Left renal pelvis (tissue), 4 donors: ENCODE measurements around the gene HTR3B. TPM values are rescaled to one million over a fixed set of nuclear protein-coding genes. Genes with fewer than 3 reads are reported as not detected.
A peak's percentile ranks its signal among the peaks of the same experiment; 100 is the strongest.

Experiments
- DNase-seq, 4 donors: peaks; one replicate each; pipeline ENCODE4 v3.0.0-alpha.2; 2013; ENCODE audit warnings: low read depth in 4 of 4, low spot score in 3 of 4
- polyA plus RNA-seq, 4 donors: library from polyadenylated mRNA; unstranded; fragments of 120-200 nt; gene quantifications; one replicate each; pipeline ENCODE4 v1.2.1, GENCODE V29; 2013; ENCODE audit not compliant: insufficient read length in 4 of 4

The HTR3B gene
- polyA plus RNA-seq, 4 donors: 0.11 to 0.32 (median 0.19) TPM; not detected in 1

- DNase-seq: no peak
Observed at GRCh38 chr11:113985906-113986305, 81.3 kb downstream of the HTR3B start.

DNA sequence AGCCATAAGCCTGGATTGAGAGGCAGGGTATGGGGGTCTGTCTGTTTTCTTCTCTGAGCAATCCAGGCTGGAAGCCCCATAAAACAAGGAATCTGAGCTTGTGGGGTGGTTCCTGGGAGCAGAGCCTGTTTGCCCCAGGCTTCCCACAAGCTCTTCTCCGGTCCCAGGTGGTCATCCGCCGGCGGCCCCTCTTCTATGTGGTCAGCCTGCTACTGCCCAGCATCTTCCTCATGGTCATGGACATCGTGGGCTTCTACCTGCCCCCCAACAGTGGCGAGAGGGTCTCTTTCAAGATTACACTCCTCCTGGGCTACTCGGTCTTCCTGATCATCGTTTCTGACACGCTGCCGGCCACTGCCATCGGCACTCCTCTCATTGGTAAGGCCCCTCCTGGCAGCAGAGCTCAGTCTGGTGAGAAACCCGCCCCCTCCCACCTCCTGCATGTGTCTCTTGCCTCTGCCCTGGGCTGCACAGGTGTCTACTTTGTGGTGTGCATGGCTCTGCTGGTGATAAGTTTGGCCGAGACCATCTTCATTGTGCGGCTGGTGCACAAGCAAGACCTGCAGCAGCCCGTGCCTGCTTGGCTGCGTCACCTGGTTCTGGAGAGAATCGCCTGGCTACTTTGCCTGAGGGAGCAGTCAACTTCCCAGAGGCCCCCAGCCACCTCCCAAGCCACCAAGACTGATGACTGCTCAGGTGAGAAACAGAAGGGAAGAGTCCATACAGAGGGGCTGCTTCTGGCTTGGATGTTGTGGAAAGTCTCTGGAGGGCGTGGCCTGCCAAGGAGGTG, 82.0 kb downstream of the HTR3B start:
- DNase-seq: no peak

DNA sequence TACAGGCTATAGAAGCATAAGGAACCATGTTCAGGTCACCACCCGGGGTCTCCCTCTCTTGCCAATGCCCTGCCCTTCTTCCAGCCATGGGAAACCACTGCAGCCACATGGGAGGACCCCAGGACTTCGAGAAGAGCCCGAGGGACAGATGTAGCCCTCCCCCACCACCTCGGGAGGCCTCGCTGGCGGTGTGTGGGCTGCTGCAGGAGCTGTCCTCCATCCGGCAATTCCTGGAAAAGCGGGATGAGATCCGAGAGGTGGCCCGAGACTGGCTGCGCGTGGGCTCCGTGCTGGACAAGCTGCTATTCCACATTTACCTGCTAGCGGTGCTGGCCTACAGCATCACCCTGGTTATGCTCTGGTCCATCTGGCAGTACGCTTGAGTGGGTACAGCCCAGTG, 84.8 kb downstream of the HTR3B start:
- no peak for DNase-seq

DNA sequence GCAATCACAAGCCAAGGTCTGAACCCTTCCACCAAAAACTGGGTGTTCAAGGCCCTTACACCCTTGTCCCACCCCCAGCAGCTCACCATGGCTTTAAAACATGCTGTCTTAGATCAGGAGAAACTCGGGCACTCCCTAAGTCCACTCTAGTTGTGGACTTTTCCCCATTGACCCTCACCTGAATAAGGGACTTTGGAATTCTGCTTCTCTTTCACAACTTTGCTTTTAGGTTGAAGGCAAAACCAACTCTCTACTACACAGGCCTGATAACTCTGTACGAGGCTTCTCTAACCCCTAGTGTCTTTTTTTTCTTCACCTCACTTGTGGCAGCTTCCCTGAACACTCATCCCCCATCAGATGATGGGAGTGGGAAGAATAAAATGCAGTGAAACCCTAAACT, 85.3 kb downstream of the HTR3B start:
- no peak for DNase-seq

GRCh38 chr11:113991170-113991569, 86.6 kb downstream of the HTR3B start:
- peak in 3 of 4 donors; percentile 40 to 59 (median 44) for DNase-seq

DNA sequence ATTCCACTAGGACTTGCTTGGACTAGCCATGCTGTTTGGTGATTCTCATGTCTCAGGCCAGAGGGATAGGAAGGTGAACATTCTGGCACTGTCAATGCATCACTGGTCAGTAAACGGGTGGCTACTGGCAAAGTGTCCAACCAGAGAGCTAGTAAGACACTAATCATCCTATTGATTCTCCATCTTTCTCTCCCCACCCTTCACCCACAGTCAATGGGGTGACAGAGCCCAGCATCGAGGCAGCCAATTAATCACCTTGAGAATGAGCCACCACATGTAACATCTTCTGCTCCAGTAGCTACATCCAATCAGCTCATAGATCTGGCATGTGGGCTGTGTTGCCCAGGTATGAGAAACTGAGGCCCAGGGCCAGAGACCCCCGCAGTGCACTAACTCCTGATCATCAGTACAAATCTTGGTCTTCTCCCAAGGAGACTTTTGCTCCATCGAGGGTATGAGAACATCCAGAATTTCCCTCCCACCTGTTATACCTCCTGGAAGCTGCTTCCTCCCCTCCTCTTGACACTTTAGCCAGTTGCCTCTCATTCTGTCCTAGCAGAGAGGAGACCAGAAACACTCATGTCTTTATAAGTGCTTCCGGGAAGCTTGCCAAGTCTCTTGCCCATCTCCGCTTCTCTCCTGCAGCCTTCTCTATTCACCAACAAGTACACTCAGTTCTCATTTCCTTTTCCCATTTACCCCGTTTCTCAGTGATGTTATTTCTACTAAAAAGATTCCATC, 87.3 kb downstream of the HTR3B start:
- DNase-seq: no peak

DNA sequence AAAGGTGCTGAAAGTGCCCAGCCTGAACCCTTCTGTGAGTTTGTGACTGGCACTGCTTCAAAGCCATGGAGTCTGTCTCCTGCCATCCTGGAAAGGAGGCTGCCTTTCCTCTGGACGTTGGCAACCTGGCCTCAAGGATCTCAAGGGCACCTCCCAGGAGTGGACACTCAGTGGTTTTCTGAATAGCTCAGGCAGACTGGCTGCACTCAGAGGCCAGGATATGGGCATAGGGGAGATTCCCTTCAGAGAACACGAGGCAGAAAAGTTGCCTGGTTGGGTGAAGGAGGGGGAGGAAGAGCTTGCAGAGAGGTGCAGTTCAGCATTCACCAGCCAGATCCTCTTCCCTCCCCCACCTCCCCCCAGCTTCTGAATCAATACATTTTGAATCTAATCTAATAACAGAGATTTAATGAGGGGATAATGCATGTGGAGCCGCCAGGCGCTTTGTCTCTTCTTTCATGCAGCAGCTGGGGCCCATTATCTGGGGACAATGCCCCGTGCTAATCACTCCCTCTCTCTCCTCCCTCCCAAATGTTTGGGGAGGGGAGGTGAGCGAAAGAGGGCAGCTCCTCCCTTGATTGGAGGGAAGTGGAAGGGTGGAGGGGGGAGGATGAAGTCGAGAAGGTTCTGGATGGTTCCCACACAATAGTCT, 88.0 kb downstream of the HTR3B start:
- DNase-seq: no peak

- no peak for DNase-seq
Observed at GRCh38 chr11:113994077-113994954, 89.7 kb downstream of the HTR3B start.

Other genes with a start within 250 kb of the HTR3B start
- gene TMPRSS5, start 198.5 kb upstream of the HTR3B start, polyA plus RNA-seq: 1 to 10 TPM in 3 of 4 donors, under 1 TPM in 1; 0.60 to 1.8 (median 1.2) TPM
- gene ZW10, start 131.1 kb upstream of the HTR3B start, polyA plus RNA-seq: 10 to 100 TPM; 18.9 to 26.2 (median 24.2) TPM
- not detected for gene CLDN25, start 125.0 kb upstream of the HTR3B start, polyA plus RNA-seq
- 10 to 100 TPM; 38.9 to 47.5 (median 45.9) TPM for gene USP28, start 29.2 kb upstream of the HTR3B start, polyA plus RNA-seq
- under 1 TPM in 2 of 4 donors, not detected in 2; 0.17 to 0.46 TPM for gene HTR3A, start 70.3 kb downstream of the HTR3B start, polyA plus RNA-seq
- 1 to 10 TPM; 1.2 to 1.9 (median 1.4) TPM for gene ZBTB16, start 154.9 kb downstream of the HTR3B start, polyA plus RNA-seq